Activated CD4-positive, alpha-beta T cell treated with anti-CD3 and anti-CD28 coated beads for 36 hours (primary cell): Measurements from ENCODE around the gene FGF7. TPM values are rescaled to one million over a fixed set of nuclear protein-coding genes. Genes with fewer than 3 reads are reported as not detected.
"Not testable (repeated sequence)": the region's sequence is repeated elsewhere in the genome, so short reads cannot be mapped to it uniquely, and the experiment has no call there.

Experiments used
- ATAC-seq: fragments of 200-7000 bp; cut with Tn5 transposase; one replicate; pipeline ENCODE4 v1.10.0; 2021; ENCODE audit warnings: mild to moderate bottlenecking, moderate library complexity
- CTCF ChIA-PET: fragments of 350-600 bp; sonication (Branson Sonifier 250); formaldehyde crosslinking; loops from one replicate; lab custom pipeline; 2021; ENCODE audit warnings: antibody characterized with exemption; lab: Charles Lee
- POLR2A ChIA-PET: fragments of 350-600 bp; sonication (Branson Sonifier 250); formaldehyde crosslinking; loops from one replicate; lab custom pipeline; 2021; ENCODE audit warnings: antibody characterized with exemption, inconsistent platforms; lab: Charles Lee
- DNase-seq: peaks from one replicate; pipeline ENCODE4 v3.0.0-alpha.2; 2020
- H3K27ac Mint-ChIP-seq: one replicate; pipeline ENCODE4 v1.8.0; 2021; ENCODE audit warnings: mixed read lengths
- H3K27me3 Mint-ChIP-seq: one replicate; pipeline ENCODE4 v1.8.0; 2021; ENCODE audit warnings: mixed read lengths
- H3K36me3 Mint-ChIP-seq: one replicate; pipeline ENCODE4 v1.8.0; 2021; ENCODE audit warnings: low read depth, mixed read lengths
- H3K4me1 Mint-ChIP-seq: one replicate; pipeline ENCODE4 v1.8.0; 2021; ENCODE audit warnings: mixed read lengths
- H3K4me3 Mint-ChIP-seq: one replicate; pipeline ENCODE4 v1.8.0; 2021; ENCODE audit warnings: mild to moderate bottlenecking, moderate library complexity, mixed read lengths
- H3K9me3 Mint-ChIP-seq: one replicate; pipeline ENCODE4 v1.8.0; 2021; ENCODE audit warnings: low read depth, mixed read lengths
- intact Hi-C, 2 experiments: fragments of 100-400 bp; cut with DNase I in 1 of 2; cut with micrococcal nuclease in 1 of 2; formaldehyde crosslinking; loops; one replicate each; pipeline versions ENCODE4 v1.14.2 to v1.15.1; 2022 to 2024; cut with DNase I, micrococcal nuclease
- total RNA-seq, 2 experiments: library from RNA; stranded (reverse); gene quantifications; one replicate each; pipeline ENCODE4 v1.2.3, GENCODE V29; 2021

Gene FGF7
- total RNA-seq, 2 experiments from 2014 or later = not detected

- ChIA-PET CTCF (interaction anchor here (0.6 to 1.5 kb wide), 6 partner anchors 16 to 674 kb away, joined by 3 to 5 read pairs (median 3); partner anchors contain the start of gene FGF7), POLR2A (interaction anchor here (0.6 kb wide), 1 partner anchor 635 kb away, joined by 3 read pairs; no protein-coding TSS in a partner anchor)
- H3K4me1 Mint-ChIP-seq, H3K27me3 Mint-ChIP-seq, H3K4me3 Mint-ChIP-seq, H3K27ac Mint-ChIP-seq, ATAC-seq, H3K9me3 Mint-ChIP-seq, H3K36me3 Mint-ChIP-seq: not testable (repeated sequence)
- intact Hi-C loops = loop anchor here in 1 of 2 experiments (5.0 kb wide), 1 partner anchor 666 kb away; no protein-coding TSS in a partner anchor
- peak; percentile 71 for DNase-seq
Measured at GRCh38 chr15:49471248-49471647, 48.2 kb downstream of the FGF7 start.

- peak; percentile 72 for ATAC-seq
- POLR2A ChIA-PET = no interaction called here
- H3K4me3 Mint-ChIP-seq = no peak overlapping the region
- CTCF ChIA-PET = interaction anchor here (0.7 to 1.5 kb wide), 6 partner anchors 16 to 674 kb away, joined by 3 to 5 read pairs (median 3); partner anchors contain the start of gene FGF7
- no peaks in the 10 kb centered on the region for H3K9me3 Mint-ChIP-seq
- DNase-seq = peak; percentile 33
- H3K27ac Mint-ChIP-seq = no peak overlapping the region
- no peaks in the 10 kb centered on the region for H3K36me3 Mint-ChIP-seq
- peaks cover 7% of the 10 kb centered on the region for H3K4me1 Mint-ChIP-seq
- intact Hi-C loops = loop anchor here in 1 of 2 experiments (5.0 kb wide), 1 partner anchor 666 kb away; no protein-coding TSS in a partner anchor
- H3K27me3 Mint-ChIP-seq = peaks cover 2% of the 10 kb centered on the region
Measured at GRCh38 chr15:49471733-49472132, 48.7 kb downstream of the FGF7 start.

- DNase-seq (no peak), ATAC-seq (no peak)
- intact Hi-C loops = loop anchor here in 1 of 2 experiments (5.0 kb wide), 1 partner anchor 665 kb away; no protein-coding TSS in a partner anchor
- no peaks in the 10 kb centered on the region for H3K9me3 Mint-ChIP-seq
- H3K4me3 Mint-ChIP-seq = no peak overlapping the region
- H3K4me1 Mint-ChIP-seq = peaks cover 7% of the 10 kb centered on the region
- CTCF ChIA-PET = interaction anchor here (0.7 to 1.4 kb wide), 4 partner anchors 17 to 117 kb away, joined by 3 to 5 read pairs (median 3); partner anchors contain the start of gene FGF7
- H3K27ac Mint-ChIP-seq = no peak overlapping the region
- no peaks in the 10 kb centered on the region for H3K36me3 Mint-ChIP-seq
- H3K27me3 Mint-ChIP-seq = peaks cover 2% of the 10 kb centered on the region
- POLR2A ChIA-PET = no interaction called here
Measured at GRCh38 chr15:49472338-49472737, 49.3 kb downstream of the FGF7 start.

GRCh38 chr15:49473031-49473430 is 50.0 kb downstream of the FGF7 start:
- ATAC-seq (no peak), DNase-seq (no peak)
- H3K36me3 Mint-ChIP-seq = no peaks in the 10 kb centered on the region
- H3K4me1 Mint-ChIP-seq = peaks cover 7% of the 10 kb centered on the region
- POLR2A ChIA-PET = no interaction called here
- no peak overlapping the region for H3K27ac Mint-ChIP-seq
- CTCF ChIA-PET = no interaction called here
- H3K4me3 Mint-ChIP-seq = no peak overlapping the region
- intact Hi-C loops = loop anchor here in 1 of 2 experiments (5.0 kb wide), 1 partner anchor 664 kb away; no protein-coding TSS in a partner anchor
- H3K9me3 Mint-ChIP-seq = no peaks in the 10 kb centered on the region
- peaks cover 2% of the 10 kb centered on the region for H3K27me3 Mint-ChIP-seq

- H3K9me3 Mint-ChIP-seq, H3K36me3 Mint-ChIP-seq, DNase-seq, intact Hi-C loops, CTCF ChIA-PET, H3K4me1 Mint-ChIP-seq, H3K27me3 Mint-ChIP-seq, ATAC-seq, H3K27ac Mint-ChIP-seq, POLR2A ChIA-PET, H3K4me3 Mint-ChIP-seq: not testable (repeated sequence)
Measured at GRCh38 chr15:49478021-49478420, 55.0 kb downstream of the FGF7 start.

GRCh38 chr15:49478982-49479381 is 55.9 kb downstream of the FGF7 start:
- H3K4me3 Mint-ChIP-seq, H3K36me3 Mint-ChIP-seq, H3K27ac Mint-ChIP-seq, ATAC-seq, H3K27me3 Mint-ChIP-seq, DNase-seq, H3K9me3 Mint-ChIP-seq, CTCF ChIA-PET, intact Hi-C loops, POLR2A ChIA-PET, H3K4me1 Mint-ChIP-seq: not testable (repeated sequence)

- DNase-seq, H3K27me3 Mint-ChIP-seq, POLR2A ChIA-PET, intact Hi-C loops, H3K4me1 Mint-ChIP-seq, H3K36me3 Mint-ChIP-seq, H3K9me3 Mint-ChIP-seq, ATAC-seq, H3K27ac Mint-ChIP-seq, CTCF ChIA-PET, H3K4me3 Mint-ChIP-seq: not testable (repeated sequence)
Measured at GRCh38 chr15:49485401-49485800, 62.4 kb downstream of the FGF7 start.

- Mint-ChIP-seq H3K27ac (no peak overlapping the region), H3K27me3 (peaks cover 5% of the 10 kb centered on the region), H3K4me3 (no peak overlapping the region), H3K36me3 (no peaks in the 10 kb centered on the region), H3K4me1 (no peaks in the 10 kb centered on the region), H3K9me3 (no peaks in the 10 kb centered on the region)
- POLR2A ChIA-PET = no interaction called here
- intact Hi-C loops = no loop called here
- CTCF ChIA-PET = interaction anchor here (1.5 kb wide), 1 partner anchor 69 kb away, joined by 6 read pairs; no protein-coding TSS in a partner anchor
- ATAC-seq (no peak), DNase-seq (no peak)
Measured at GRCh38 chr15:49490966-49491365, 67.9 kb downstream of the FGF7 start.

GRCh38 chr15:49492151-49492550 is 69.1 kb downstream of the FGF7 start:
- no peaks in the 10 kb centered on the region for H3K4me1 Mint-ChIP-seq
- no peaks in the 10 kb centered on the region for H3K36me3 Mint-ChIP-seq
- intact Hi-C loops = no loop called here
- ChIA-PET POLR2A (no interaction called here), CTCF (interaction anchor here (1.5 kb wide), 1 partner anchor 70 kb away, joined by 6 read pairs; no protein-coding TSS in a partner anchor)
- ATAC-seq (no peak), DNase-seq (no peak)
- H3K27ac Mint-ChIP-seq = no peak overlapping the region
- no peak overlapping the region for H3K4me3 Mint-ChIP-seq
- H3K27me3 Mint-ChIP-seq = peaks cover 5% of the 10 kb centered on the region
- no peaks in the 10 kb centered on the region for H3K9me3 Mint-ChIP-seq

GRCh38 chr15:49492830-49493229 is 69.8 kb downstream of the FGF7 start:
- no peak overlapping the region for H3K4me3 Mint-ChIP-seq
- H3K27me3 Mint-ChIP-seq = peaks cover 5% of the 10 kb centered on the region
- intact Hi-C loops = no loop called here
- no peaks in the 10 kb centered on the region for H3K9me3 Mint-ChIP-seq
- ATAC-seq (no peak), DNase-seq (no peak)
- ChIA-PET CTCF (no interaction called here), POLR2A (no interaction called here)
- no peaks in the 10 kb centered on the region for H3K36me3 Mint-ChIP-seq
- H3K27ac Mint-ChIP-seq = no peak overlapping the region
- H3K4me1 Mint-ChIP-seq = no peaks in the 10 kb centered on the region

- POLR2A ChIA-PET = no interaction called here
- Mint-ChIP-seq H3K4me3 (no peak overlapping the region), H3K27me3 (peaks cover 5% of the 10 kb centered on the region), H3K4me1 (no peaks in the 10 kb centered on the region), H3K9me3 (no peaks in the 10 kb centered on the region), H3K36me3 (no peaks in the 10 kb centered on the region), H3K27ac (no peak overlapping the region)
- intact Hi-C loops = no loop called here
- CTCF ChIA-PET = no interaction called here
- DNase-seq (no peak), ATAC-seq (no peak)
Measured at GRCh38 chr15:49494842-49495241, 71.8 kb downstream of the FGF7 start.
